GM21390 (cell line): ENCODE measurements around the gene ZNF780B.
A peak's percentile ranks its signal among the peaks of the same experiment; 100 is the strongest.
"Not testable (repeated sequence)": the region's sequence is repeated elsewhere in the genome, so short reads cannot be mapped to it uniquely, and the experiment has no call there.

Experiments used
- ATAC-seq: cut with Tn5 transposase; IDR thresholded peaks from one replicate; pipeline ENCODE4 v1.9.1; 2021; ENCODE audit not compliant: unreplicated experiment

Gene ZNF780B

DNA sequence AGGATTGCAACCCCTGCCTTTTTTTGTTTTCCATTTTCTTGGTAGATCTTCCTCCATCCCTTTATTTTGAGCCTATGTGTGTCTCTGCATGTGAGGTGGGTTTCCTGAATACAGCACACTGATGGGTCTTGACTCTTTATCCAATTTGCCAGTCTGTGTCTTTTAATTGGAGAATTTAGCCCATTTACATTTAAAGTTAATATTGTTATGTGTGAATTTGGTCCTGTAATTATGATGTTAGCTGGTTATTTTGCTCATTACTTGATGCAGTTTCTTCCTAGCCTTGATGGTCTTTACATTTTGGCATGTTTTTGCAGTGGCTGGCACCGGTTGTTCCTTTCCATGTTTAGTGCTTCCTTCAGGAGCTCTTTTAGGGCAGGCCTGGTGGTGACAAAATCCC, 14.3 kb downstream of the ZNF780B start:
- ATAC-seq, result not testable (repeated sequence)

DNA sequence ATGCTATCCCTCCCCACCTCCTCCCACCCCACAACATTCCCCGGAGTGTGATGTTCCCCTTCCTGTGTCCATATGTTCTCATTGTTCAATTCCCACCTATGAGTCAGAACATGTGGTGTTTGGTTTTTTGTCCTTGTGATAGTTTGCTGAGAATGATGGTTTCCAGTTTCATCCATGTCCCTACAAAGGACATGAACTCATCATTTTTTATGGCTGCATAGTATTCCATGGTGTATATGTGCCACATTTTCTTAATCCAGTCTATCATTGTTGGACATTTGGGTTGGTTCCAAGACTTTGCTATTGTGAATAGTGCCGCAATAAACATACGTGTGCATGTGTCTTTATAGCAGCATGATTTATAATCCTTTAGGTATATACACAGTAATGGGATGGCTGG, 18.0 kb downstream of the ZNF780B start:
- ATAC-seq, result not testable (repeated sequence)

- ATAC-seq, result no peak
Measured at GRCh38 chr19:40035996-40036395, 20.0 kb downstream of the ZNF780B start.

GRCh38 chr19:40033989-40034560, 22.0 kb downstream of the ZNF780B start:
- no peak for ATAC-seq

- ATAC-seq, result no peak
Measured at GRCh38 chr19:40026597-40026970, 29.4 kb downstream of the ZNF780B start.

DNA sequence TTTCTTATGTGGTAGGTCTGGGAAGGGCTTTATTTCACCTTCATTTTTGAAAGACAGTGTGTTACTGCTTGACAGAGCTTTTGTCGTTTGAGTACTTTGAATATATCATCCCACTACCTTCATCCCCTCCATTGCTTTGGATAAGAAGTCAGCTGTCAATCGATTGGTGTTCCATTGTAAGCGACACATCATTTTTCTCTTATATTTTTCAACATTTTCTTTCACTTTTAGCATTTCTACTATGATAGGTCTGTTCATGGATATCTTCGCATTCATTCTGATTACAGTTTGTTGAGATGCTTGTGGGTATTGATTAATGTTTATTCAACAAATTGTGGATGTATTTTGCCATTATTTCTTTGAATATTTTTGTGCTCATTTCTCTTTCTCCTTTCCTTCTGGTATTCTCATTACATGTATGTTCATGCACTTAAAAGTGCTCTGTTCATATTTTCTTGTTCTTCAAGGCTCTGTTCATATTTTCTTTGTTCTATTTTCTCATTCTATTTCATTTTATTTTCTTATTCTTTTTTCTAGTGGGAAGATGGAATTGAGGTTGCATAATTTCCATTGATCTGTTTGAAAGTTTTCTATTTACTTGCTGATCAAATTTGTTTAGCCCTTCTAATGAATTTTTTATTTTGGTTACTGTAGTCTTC, 30.0 kb downstream of the ZNF780B start:
- no peak for ATAC-seq

GRCh38 chr19:40023969-40024368, 32.1 kb downstream of the ZNF780B start:
- ATAC-seq, result no peak

DNA sequence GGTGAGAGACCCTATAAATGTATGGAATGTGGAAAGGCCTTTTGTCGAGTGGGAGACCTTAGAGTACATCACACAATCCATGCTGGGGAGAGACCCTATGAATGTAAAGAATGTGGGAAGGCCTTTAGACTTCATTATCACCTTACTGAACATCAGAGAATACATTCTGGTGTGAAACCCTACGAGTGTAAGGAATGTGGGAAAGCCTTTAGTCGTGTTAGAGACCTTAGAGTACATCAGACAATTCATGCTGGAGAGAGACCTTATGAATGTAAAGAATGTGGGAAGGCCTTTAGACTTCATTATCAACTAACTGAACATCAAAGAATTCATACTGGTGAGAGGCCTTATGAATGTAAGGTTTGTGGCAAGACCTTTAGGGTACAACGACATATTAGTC, 42.0 kb downstream of the ZNF780B start:
- no peak for ATAC-seq

DNA sequence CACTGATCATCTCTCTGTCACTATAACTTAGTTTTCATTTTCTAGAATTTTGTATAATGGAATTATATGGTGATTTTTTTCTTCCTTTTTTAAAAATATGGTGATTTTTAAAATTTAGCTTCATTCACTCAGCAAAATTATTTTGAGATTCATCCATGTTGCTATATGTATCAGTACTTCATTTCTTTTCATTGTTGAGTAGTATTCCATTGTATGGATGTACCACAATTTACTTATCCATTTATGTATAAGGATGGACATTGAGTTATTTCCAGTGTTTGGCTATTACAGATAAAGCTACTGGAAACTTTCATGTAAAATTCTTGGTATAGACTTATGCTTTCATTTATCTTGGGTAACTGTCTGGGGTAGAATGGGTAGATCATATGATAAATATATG, 46.4 kb downstream of the ZNF780B start:
- ATAC-seq, result no peak

DNA sequence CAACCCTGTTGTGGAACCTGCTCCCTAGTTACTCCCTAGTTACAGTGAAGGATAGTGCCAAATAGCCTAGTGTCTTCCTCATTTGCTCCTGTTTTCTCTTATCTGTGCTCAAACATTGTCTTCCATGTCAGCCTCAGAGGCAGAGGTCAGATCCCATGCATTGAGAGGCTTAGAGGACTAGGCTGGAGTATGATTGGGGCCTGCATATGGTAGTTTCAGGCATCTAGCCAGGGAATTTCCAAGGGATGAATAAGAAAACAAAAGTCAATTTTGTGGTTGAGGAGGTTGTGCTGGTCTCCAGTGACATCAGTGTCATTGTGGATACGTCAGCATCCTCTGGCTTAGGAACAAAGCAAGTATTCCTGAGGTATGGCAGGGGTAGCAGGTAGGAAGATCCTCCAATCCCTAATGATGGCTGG, 49.7 kb downstream of the ZNF780B start:
- no peak for ATAC-seq

DNA sequence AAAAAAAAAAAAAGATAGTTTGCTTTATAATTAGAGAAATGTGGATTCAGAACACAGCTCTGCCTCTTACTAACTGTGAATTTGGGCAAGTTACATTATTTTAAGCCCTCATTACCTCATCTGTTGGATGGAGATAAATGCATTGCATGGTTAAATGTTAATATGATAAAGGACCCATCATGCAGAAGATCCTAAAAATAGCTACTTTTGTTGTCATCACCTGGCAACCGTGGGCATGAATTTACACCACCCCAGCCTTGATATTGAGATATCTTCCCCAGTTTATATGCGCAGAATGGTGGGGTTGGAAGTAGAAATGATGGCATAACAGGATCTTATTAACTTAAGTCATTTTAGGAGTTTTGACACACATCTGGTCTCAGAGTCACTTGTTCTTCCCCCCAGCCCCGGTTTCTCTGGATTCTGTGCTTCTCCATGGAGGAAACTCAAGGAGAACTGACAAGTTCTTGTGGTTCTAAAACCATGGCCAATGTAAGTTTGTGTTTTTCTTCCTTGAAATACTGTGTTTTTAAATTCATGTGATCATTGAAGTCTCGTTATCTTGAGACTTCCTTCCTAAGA, 50.2 kb downstream of the ZNF780B start:
- no peak for ATAC-seq

DNA sequence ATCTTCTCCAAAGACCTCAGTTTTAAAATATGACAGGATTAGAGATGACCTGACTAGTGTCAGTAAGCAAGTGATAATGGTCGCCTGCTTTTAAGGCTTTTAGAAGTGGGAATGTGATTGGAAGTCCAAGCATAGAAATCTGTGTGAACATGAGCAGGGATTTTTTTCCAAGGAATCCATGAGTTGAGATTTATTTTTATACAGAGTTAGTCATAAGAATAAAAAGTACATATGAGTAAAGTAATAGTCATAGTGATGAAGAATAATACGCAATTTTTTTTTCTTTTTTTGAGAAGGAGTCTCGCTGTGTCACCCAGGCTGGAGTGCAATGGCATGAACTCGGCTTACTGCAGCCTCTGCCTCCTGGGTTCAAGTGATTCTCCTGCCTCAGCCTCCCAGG, 57.5 kb downstream of the ZNF780B start:
- no peak for ATAC-seq

GRCh38 chr19:39997638-39998216, 58.3 kb downstream of the ZNF780B start:
- no peak for ATAC-seq

GRCh38 chr19:39996811-39997637, 59.0 kb downstream of the ZNF780B start, which contains the start of gene ZNF546:
Gene ZNF546 (plus strand): TSS chr19:39997060. CDS start chr19:39998327, 1,267 bp downstream.
- peak; percentile 88 for ATAC-seq

DNA sequence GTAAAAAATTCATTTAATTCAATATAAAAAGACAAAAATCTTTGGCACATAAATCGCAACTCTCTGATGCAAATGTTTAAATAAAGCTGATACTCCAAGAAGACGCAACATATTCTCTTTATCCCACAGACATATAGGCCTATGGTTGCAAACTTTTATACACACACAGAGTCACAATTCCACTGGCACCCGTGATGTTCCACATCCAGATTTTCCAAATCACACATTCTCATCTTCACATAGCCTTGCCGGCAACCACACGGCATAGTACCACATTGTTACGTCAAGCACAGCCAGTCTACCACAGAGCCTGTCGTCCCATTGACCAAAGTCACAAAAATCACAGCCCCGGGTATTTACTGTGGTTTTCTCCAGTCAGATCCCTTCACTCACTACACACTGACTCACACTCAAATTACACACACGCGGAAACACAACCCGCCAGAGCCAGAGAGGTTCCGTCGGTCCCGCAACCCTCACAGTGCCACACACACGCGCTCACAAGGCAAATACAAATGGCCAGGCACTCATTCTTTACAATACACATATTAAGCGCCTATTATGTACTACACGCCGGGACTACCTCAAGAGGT, 59.7 kb downstream of the ZNF780B start:
- ATAC-seq, result peak; percentile 13

DNA sequence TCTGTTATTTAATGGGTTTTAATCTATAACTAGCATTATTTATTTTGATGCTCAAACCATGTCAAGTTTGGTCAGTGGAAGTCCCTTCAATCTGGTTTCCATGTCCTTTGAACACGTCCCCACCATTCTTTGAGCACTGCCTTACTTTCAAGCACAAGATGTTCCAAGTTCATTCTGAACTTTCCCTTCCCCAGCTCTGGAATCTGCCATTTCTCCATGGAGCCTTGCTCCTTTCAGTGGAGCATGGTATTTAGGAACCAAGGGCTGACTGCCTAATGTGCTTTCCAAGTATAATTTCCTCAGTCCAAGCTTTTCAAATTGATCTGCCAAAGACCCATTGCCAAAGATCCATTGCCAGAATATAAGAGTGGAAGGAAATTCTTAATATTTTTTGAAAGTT, 60.2 kb downstream of the ZNF780B start:
- no peak for ATAC-seq

DNA sequence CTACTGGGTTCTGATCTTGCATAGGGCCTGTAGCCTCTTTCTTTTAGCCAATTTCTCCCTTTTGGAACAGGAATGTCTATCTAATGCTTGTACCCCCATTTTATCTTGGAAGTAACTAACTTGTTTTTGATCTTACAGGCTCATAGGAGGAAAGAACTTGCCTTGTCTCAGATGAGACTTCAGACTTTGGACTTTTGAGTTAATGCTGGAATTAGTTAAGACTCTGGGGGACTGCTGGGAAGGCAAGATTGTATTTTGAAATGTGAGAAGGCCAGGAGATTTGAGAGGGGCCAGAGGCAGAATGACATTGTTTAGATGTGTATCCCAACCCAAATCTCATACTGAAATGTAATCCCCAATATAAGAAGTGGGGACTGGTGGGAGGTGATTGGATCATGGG, 61.7 kb downstream of the ZNF780B start:
- no peak for ATAC-seq

GRCh38 chr19:39993605-39994004, 62.4 kb downstream of the ZNF780B start:
- ATAC-seq, result no peak

GRCh38 chr19:39987596-39987995, 68.4 kb downstream of the ZNF780B start:
- ATAC-seq, result no peak

GRCh38 chr19:39987167-39987566, 68.9 kb downstream of the ZNF780B start:
- ATAC-seq, result no peak

GRCh38 chr19:39986643-39987042, 69.4 kb downstream of the ZNF780B start:
- ATAC-seq, result no peak
